Measurements from ENCODE around the gene SDF2L1. TPM values are rescaled to one million over a fixed set of nuclear protein-coding genes. Genes with fewer than 3 reads are reported as not detected.

SDF2L1 gene
- total and polyA plus RNA-seq, 9 of the 15 experiments (the other 6 are each of a cell fraction or from before 2014, with no cell fraction given), result 15.1 to 989 (median 124) TPM

DNA sequence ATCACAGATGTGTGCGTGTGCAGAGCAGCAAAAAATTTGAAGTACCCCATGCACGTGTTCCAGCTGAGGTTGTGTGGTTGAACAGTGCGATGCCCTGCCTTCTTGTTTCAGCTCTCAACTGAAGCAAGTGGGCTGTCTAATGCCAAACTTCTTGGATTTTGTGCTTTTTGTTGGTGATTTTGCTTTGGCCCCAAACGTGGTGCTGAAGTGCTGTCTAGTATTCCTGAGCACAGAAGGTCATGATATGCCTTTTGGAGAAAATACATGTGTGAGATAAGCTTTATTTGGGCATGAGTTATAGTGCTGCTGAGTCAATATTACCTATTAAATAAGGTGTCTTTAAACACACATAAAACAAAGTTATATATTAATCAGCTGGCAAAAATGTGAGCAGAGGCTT is 26.4 kb upstream of the SDF2L1 start (continued):
- TF ChIP-seq ZNF239 (CRISPR knock-in tag; IDR thresholded peaks at IDR 0.05), result no peak
- TF ChIP-seq, protein P1, sequence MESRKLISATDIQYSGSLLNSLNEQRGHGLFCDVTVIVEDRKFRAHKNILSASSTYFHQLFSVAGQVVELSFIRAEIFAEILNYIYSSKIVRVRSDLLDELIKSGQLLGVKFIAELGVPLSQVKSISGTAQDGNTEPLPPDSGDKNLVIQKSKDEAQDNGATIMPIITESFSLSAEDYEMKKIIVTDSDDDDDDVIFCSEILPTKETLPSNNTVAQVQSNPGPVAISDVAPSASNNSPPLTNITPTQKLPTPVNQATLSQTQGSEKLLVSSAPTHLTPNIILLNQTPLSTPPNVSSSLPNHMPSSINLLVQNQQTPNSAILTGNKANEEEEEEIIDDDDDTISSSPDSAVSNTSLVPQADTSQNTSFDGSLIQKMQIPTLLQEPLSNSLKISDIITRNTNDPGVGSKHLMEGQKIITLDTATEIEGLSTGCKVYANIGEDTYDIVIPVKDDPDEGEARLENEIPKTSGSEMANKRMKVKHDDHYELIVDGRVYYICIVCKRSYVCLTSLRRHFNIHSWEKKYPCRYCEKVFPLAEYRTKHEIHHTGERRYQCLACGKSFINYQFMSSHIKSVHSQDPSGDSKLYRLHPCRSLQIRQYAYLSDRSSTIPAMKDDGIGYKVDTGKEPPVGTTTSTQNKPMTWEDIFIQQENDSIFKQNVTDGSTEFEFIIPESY (CRISPR knock-in tag; IDR thresholded peaks at IDR 0.05), result no peak
- TF ChIP-seq, protein P2, sequence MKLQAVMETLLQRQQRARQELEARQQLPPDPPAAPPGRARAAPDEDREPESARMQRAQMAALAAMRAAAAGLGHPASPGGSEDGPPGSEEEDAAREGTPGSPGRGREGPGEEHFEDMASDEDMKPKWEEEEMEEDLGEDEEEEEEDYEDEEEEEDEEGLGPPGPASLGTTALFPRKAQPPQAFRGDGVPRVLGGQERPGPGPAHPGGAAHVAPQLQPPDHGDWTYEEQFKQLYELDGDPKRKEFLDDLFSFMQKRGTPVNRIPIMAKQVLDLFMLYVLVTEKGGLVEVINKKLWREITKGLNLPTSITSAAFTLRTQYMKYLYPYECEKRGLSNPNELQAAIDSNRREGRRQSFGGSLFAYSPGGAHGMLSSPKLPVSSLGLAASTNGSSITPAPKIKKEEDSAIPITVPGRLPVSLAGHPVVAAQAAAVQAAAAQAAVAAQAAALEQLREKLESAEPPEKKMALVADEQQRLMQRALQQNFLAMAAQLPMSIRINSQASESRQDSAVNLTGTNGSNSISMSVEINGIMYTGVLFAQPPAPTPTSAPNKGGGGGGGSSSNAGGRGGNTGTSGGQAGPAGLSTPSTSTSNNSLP (IDR thresholded peaks at IDR 0.05; ENCODE audit: borderline replicate concordance, low read depth, low read length), result no peak
- TF ChIP-seq FIP1L1 (IDR thresholded peaks at IDR 0.05; ENCODE audit: low read depth, low read length, poor library complexity, severe bottlenecking), result no peak
- no peak for TF ChIP-seq ZNF134 (CRISPR knock-in tag; conservative IDR thresholded peaks at IDR 0.05)
- TF ChIP-seq ZNF384 (IDR thresholded peaks at IDR 0.05; ENCODE audit: low read depth, low read length), result no peak
- no peak for TF ChIP-seq ZBTB8A (IDR thresholded peaks at IDR 0.05; ENCODE audit: partially characterized antibody)
- no peak for TF ChIP-seq PTBP1 (IDR thresholded peaks at IDR 0.05; ENCODE audit: low read depth, low read length)
- TF ChIP-seq, protein P3, sequence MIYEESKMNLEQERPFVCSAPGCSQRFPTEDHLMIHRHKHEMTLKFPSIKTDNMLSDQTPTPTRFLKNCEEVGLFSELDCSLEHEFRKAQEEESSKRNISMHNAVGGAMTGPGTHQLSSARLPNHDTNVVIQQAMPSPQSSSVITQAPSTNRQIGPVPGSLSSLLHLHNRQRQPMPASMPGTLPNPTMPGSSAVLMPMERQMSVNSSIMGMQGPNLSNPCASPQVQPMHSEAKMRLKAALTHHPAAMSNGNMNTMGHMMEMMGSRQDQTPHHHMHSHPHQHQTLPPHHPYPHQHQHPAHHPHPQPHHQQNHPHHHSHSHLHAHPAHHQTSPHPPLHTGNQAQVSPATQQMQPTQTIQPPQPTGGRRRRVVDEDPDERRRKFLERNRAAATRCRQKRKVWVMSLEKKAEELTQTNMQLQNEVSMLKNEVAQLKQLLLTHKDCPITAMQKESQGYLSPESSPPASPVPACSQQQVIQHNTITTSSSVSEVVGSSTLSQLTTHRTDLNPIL (CRISPR knock-in tag; IDR thresholded peaks at IDR 0.05), result no peak
- no peak for TF ChIP-seq ZNF197 (CRISPR knock-in tag; IDR thresholded peaks at IDR 0.05; ENCODE audit: low read depth)
- TF ChIP-seq, protein P4, sequence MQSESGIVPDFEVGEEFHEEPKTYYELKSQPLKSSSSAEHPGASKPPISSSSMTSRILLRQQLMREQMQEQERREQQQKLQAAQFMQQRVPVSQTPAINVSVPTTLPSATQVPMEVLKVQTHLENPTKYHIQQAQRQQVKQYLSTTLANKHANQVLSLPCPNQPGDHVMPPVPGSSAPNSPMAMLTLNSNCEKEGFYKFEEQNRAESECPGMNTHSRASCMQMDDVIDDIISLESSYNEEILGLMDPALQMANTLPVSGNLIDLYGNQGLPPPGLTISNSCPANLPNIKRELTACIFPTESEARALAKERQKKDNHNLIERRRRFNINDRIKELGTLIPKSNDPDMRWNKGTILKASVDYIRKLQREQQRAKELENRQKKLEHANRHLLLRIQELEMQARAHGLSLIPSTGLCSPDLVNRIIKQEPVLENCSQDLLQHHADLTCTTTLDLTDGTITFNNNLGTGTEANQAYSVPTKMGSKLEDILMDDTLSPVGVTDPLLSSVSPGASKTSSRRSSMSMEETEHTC (IDR thresholded peaks at IDR 0.05), result no peak
- no peak for TF ChIP-seq ZNF23 (CRISPR knock-in tag; IDR thresholded peaks at IDR 0.05)
- TF ChIP-seq KHSRP (IDR thresholded peaks at IDR 0.05), result no peak
- TF ChIP-seq PCBP2 (IDR thresholded peaks at IDR 0.05; ENCODE audit: low read depth, low read length, poor library complexity, severe bottlenecking), result no peak
- TF ChIP-seq, protein P5, sequence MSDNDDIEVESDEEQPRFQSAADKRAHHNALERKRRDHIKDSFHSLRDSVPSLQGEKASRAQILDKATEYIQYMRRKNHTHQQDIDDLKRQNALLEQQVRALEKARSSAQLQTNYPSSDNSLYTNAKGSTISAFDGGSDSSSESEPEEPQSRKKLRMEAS (CRISPR knock-in tag; IDR thresholded peaks at IDR 0.05), result no peak
- no peak for TF ChIP-seq PHTF2 (CRISPR knock-in tag; IDR thresholded peaks at IDR 0.05)
- TF ChIP-seq SP2 (IDR thresholded peaks at IDR 0.05; ENCODE audit: extremely low read depth, low read depth, low read length, poor library complexity, severe bottlenecking), result no peak
- TF ChIP-seq SMARCB1 (IDR thresholded peaks at IDR 0.05; ENCODE audit: insufficient read length, low read depth), result no peak
- no peak for TF ChIP-seq SP1 (CRISPR knock-in tag; IDR thresholded peaks at IDR 0.05)
- TF ChIP-seq, protein P6, sequence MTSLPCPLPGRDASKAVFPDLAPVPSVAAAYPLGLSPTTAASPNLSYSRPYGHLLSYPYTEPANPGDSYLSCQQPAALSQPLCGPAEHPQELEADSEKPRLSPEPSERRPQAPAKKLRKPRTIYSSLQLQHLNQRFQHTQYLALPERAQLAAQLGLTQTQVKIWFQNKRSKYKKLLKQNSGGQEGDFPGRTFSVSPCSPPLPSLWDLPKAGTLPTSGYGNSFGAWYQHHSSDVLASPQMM (CRISPR knock-in tag; IDR thresholded peaks at IDR 0.05), result no peak
- TF ChIP-seq, protein P7, sequence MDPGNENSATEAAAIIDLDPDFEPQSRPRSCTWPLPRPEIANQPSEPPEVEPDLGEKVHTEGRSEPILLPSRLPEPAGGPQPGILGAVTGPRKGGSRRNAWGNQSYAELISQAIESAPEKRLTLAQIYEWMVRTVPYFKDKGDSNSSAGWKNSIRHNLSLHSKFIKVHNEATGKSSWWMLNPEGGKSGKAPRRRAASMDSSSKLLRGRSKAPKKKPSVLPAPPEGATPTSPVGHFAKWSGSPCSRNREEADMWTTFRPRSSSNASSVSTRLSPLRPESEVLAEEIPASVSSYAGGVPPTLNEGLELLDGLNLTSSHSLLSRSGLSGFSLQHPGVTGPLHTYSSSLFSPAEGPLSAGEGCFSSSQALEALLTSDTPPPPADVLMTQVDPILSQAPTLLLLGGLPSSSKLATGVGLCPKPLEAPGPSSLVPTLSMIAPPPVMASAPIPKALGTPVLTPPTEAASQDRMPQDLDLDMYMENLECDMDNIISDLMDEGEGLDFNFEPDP (CRISPR knock-in tag; IDR thresholded peaks at IDR 0.05), result no peak
